ENCODE measurements around the gene NARF. TPM values are rescaled to one million over a fixed set of nuclear protein-coding genes. Genes with fewer than 3 reads are reported as not detected.
A peak's percentile ranks its signal among the peaks of the same experiment; 100 is the strongest.
"Not testable (repeated sequence)": the region's sequence is repeated elsewhere in the genome, so short reads cannot be mapped to it uniquely, and the experiment has no call there.

Gene NARF
- total and polyA plus RNA-seq, 4 experiments from 2014 or later = 80.8 to 146 (median 88.5) TPM

DNA sequence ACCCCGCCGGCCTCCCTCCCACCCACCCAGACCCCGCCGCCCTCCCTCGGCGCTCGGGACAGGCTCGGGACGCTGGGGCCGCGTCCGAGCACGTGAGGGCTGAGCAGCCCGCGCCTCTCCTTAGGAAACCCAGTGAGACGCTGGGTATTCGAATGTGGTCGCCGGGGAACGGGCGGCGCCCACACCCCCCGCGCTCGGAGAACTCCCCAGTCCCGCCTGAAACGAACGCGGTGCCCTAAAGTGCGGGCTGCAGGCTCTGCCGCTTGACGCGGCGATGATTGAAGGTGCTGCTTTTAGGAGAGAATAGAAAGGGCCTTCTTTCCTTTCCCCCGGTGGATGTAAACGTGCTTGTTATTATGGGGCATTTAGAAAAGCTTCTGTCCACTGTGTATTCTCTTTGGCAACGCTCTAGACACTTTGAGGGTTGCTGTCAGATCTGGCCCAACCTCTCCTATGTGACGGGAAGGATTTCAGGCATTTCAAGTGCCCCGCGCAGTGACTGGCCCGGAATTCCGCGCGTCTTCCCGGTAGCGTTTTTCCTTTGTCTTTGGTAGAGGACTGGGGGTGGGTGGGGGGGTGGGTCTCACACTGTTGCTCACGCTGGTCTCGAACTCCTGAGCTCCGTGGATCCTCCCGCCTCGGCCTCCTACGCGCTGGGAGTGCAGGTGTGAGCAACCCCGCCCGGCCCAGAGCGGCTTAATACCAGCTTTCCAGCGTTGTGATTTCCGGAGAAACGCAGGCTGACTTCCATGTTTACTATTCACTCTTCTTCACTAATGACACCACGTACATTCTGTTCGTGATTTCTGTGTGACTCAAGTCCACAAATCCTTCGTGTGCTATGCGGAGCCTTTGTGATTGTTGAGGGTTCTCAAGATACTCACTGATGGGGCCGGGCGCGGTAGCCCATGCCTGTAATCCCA, 39.2 kb downstream of the NARF start:
- H3K27me3 Mint-ChIP-seq = peaks cover 0 to 5% of the 10 kb centered on the region in 2 donors
- H3K27ac Mint-ChIP-seq = peak overlapping the region; percentile 89 to 96 (median 93)
- peak overlapping the region; percentile 88 to 95 (median 90) for H3K4me3 Mint-ChIP-seq
- peaks cover 12 to 34% (median 18%) of the 10 kb centered on the region in 4 donors for H3K4me1 Mint-ChIP-seq
- H3K9me3 Mint-ChIP-seq = peaks cover 0 to 5% (median 0%) of the 10 kb centered on the region in 8 donors
- H3K36me3 ChIP-seq (ENCODE audit: insufficient read depth, low read length) = no peaks in the 10 kb centered on the region
- DNase-seq = peak; percentile 51 to 63 (median 54)
- intact Hi-C loops (cut with micrococcal nuclease) = loop anchor here (1.0 to 2.0 kb wide), 5 partner anchors 22 to 79 kb away; partner anchors contain the start of genes CYBC1, FOXK2, HEXD and NARF
- peak overlapping the region; percentile 52 for H3K27ac ChIP-seq (ENCODE audit: low read depth, low read length)
- CTCF ChIA-PET (ENCODE audit: partially characterized antibody) = interaction anchor here (0.9 kb wide), 1 partner anchor 41 kb away, joined by 3 read pairs; no protein-coding TSS in a partner anchor
- peaks cover 0 to 8% of the 10 kb centered on the region in 2 donors for H3K36me3 Mint-ChIP-seq
- peaks cover 21% of the 10 kb centered on the region for H3K4me1 ChIP-seq (ENCODE audit: insufficient read depth, low read length)
- H3K4me3 ChIP-seq (ENCODE audit: low read length in 2 of 2) = peak overlapping the region in 1 of 2 donors; percentile 48
- H3K9me3 ChIP-seq (ENCODE audit: control insufficient read depth in 1 of 2, low read length in 2 of 2) = no peaks in the 10 kb centered on the region
- H3K27me3 ChIP-seq (ENCODE audit: insufficient read depth, low read length) = no peaks in the 10 kb centered on the region
- POLR2A ChIA-PET (ENCODE audit: partially characterized antibody) = interaction anchor here (1.1 to 3.7 kb wide), 8 partner anchors 16 to 200 kb away, joined by 3 to 21 read pairs (median 4); partner anchors contain the start of genes CYBC1, FOXK2 and NARF

DNA sequence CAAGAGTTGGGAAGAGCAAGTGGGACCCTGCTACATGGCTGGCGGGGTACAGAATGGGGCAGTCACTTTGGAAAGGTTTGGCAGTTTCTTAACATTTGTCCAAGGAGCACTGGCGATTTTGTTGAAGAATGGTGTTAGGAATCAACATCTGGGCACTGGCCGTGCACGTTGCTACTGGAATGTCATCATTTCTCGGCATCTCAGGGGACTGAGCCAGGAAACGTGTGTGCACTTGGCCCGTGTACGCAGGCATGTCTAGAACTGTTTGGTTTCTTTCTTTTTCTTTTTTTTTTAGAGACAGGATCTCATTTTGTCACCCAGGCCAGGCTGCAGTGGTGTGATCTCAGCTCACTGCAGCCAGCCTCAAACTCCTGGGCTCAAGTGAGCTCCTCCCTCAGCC, 43.7 kb downstream of the NARF start:
- H3K4me3 ChIP-seq (ENCODE audit: low read length in 2 of 2) = no peak overlapping the region
- Mint-ChIP-seq H3K36me3 (peaks cover 0 to 3% of the 10 kb centered on the region in 2 donors), H3K4me3 (no peak overlapping the region), H3K27ac (no peak overlapping the region), H3K9me3 (no peaks in the 10 kb centered on the region), H3K4me1 (peaks cover 9 to 10% (median 10%) of the 10 kb centered on the region in 4 donors), H3K27me3 (no peaks in the 10 kb centered on the region)
- intact Hi-C loops (cut with micrococcal nuclease) = no loop called here
- CTCF ChIA-PET (ENCODE audit: partially characterized antibody) = no interaction called here
- no peaks in the 10 kb centered on the region for H3K36me3 ChIP-seq (ENCODE audit: insufficient read depth, low read length)
- no peaks in the 10 kb centered on the region for H3K9me3 ChIP-seq (ENCODE audit: control insufficient read depth in 1 of 2, low read length in 2 of 2)
- peaks cover 5% of the 10 kb centered on the region for H3K4me1 ChIP-seq (ENCODE audit: insufficient read depth, low read length)
- H3K27ac ChIP-seq (ENCODE audit: low read depth, low read length) = no peak overlapping the region
- POLR2A ChIA-PET (ENCODE audit: partially characterized antibody) = no interaction called here
- DNase-seq = no peak
- H3K27me3 ChIP-seq (ENCODE audit: insufficient read depth, low read length) = no peaks in the 10 kb centered on the region

DNA sequence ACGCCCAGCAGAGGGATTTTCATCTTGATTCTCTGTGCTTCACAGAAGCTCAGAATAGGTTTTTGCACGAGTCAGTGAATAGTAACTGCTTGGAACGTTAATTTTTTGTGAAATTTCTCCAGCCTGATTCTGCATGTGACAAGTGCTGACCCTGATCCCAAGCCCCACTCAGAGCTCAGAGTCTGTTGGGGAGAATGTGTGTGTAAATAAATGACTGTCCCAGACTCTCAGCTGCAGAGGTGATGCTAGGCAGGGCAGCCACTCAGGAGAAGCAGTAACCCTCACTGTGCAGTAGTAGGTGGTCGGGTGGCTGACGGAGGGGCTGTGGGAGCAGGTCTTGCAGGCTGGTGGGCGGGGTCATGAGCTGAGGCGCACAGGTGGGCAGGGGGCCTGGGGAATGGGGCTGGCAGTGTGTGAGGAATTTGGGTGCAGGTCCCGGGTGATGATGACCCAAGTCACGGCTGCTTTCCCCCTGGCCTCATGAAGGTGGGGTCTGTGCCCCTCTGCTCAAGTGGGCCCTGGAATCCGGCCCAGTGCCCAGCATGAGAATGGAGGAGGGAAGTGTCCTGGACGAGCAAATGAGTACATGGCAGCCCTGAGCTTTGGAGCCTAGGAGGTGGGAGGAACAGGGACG, 44.7 kb downstream of the NARF start:
- no peak overlapping the region for H3K27ac Mint-ChIP-seq
- Histone ChIP-seq H3K27me3 (ENCODE audit: insufficient read depth, low read length) (no peaks in the 10 kb centered on the region), H3K36me3 (ENCODE audit: insufficient read depth, low read length) (no peaks in the 10 kb centered on the region), H3K9me3 (ENCODE audit: control insufficient read depth in 1 of 2, low read length in 2 of 2) (no peaks in the 10 kb centered on the region), H3K27ac (ENCODE audit: low read depth, low read length) (no peak overlapping the region), H3K4me3 (ENCODE audit: low read length in 2 of 2) (no peak overlapping the region), H3K4me1 (ENCODE audit: insufficient read depth, low read length) (peaks cover 2% of the 10 kb centered on the region)
- DNase-seq = no peak
- H3K4me1 Mint-ChIP-seq = peaks cover under 1 to 5% (median 3%) of the 10 kb centered on the region in 4 donors
- ChIA-PET CTCF (ENCODE audit: partially characterized antibody) (interaction anchor here (1.7 kb wide), 1 partner anchor 10 kb away, joined by 4 read pairs; no protein-coding TSS in a partner anchor), POLR2A (ENCODE audit: partially characterized antibody) (no interaction called here)
- H3K9me3 Mint-ChIP-seq = no peaks in the 10 kb centered on the region
- H3K36me3 Mint-ChIP-seq = no peaks in the 10 kb centered on the region
- no peak overlapping the region for H3K4me3 Mint-ChIP-seq
- no peaks in the 10 kb centered on the region for H3K27me3 Mint-ChIP-seq
- intact Hi-C loops (cut with micrococcal nuclease) = no loop called here

DNA sequence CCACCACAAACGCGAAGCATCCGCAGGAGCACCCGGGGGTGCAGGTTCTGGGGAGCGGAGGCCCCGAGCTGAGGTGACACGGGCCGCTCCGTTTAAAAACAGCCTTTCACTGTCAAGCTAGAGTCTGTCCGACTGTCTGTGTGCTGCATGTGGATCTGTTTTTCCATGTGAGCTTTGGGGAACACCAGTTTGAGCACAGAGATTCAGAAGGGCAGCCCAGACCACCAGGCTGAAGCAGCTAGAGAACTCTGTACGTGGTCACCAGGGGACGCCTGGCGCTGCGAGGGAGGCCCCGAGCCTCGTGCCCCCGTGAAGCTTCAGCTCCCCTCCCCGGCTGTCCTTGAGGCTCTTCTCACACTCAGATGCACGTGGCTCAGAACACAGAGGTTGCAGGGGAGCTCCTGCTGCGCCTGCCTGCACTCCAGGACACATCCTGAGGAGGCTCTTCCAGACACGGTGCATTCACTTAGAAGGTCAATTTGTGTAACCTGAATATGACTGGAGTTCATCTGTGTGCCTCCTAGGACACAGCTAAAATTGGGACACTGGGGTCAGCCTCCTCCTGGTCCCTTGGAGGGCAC, 45.3 kb downstream of the NARF start:
- peaks cover 0 to 5% (median 2%) of the 10 kb centered on the region in 4 donors for H3K4me1 Mint-ChIP-seq
- no peaks in the 10 kb centered on the region for H3K9me3 Mint-ChIP-seq
- ChIA-PET POLR2A (ENCODE audit: partially characterized antibody) (no interaction called here), CTCF (ENCODE audit: partially characterized antibody) (interaction anchor here (1.7 kb wide), 1 partner anchor 11 kb away, joined by 4 read pairs; no protein-coding TSS in a partner anchor)
- no peak for DNase-seq
- H3K27me3 Mint-ChIP-seq = no peaks in the 10 kb centered on the region
- intact Hi-C loops (cut with micrococcal nuclease) = no loop called here
- H3K27ac ChIP-seq (ENCODE audit: low read depth, low read length) = no peak overlapping the region
- H3K27me3 ChIP-seq (ENCODE audit: insufficient read depth, low read length) = no peaks in the 10 kb centered on the region
- H3K9me3 ChIP-seq (ENCODE audit: control insufficient read depth in 1 of 2, low read length in 2 of 2) = no peaks in the 10 kb centered on the region
- H3K36me3 ChIP-seq (ENCODE audit: insufficient read depth, low read length) = no peaks in the 10 kb centered on the region
- no peak overlapping the region for H3K4me3 ChIP-seq (ENCODE audit: low read length in 2 of 2)
- no peak overlapping the region for H3K4me3 Mint-ChIP-seq
- H3K4me1 ChIP-seq (ENCODE audit: insufficient read depth, low read length) = no peaks in the 10 kb centered on the region
- H3K27ac Mint-ChIP-seq = no peak overlapping the region
- no peaks in the 10 kb centered on the region for H3K36me3 Mint-ChIP-seq

DNA sequence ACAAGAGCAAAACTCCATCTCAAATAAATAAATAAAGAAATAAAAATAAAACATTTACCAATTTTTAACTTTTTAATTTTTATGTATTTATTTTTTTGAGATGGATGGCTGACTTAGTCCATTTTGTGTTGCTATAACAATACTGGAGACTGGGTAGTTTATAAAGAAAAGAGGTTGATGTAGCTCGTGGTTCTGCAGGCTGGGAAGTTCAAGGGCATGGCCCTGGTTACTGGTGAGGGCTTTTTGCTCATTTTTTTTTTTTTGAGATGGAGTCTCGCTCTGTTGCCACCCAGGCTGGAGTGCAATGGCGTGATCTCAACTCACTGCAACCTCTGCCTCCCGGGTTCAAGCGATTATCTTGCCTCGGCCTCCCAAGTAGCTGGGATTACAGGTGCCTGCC, 46.8 kb downstream of the NARF start:
- no peak overlapping the region for H3K27ac ChIP-seq (ENCODE audit: low read depth, low read length)
- H3K4me1 ChIP-seq (ENCODE audit: insufficient read depth, low read length) = no peaks in the 10 kb centered on the region
- H3K9me3 ChIP-seq (ENCODE audit: control insufficient read depth in 1 of 2, low read length in 2 of 2) = no peaks in the 10 kb centered on the region
- CTCF ChIA-PET (ENCODE audit: partially characterized antibody) = interaction anchor here (0.9 kb wide), 1 partner anchor 46 kb away, joined by 3 read pairs; no protein-coding TSS in a partner anchor
- POLR2A ChIA-PET (ENCODE audit: partially characterized antibody) = no interaction called here
- Mint-ChIP-seq H3K4me1 (peaks cover 0 to 3% (median 1%) of the 10 kb centered on the region in 4 donors), H3K4me3 (no peak overlapping the region), H3K9me3 (no peaks in the 10 kb centered on the region), H3K27ac (no peak overlapping the region), H3K36me3 (no peaks in the 10 kb centered on the region), H3K27me3 (no peaks in the 10 kb centered on the region)
- no peak for DNase-seq
- H3K36me3 ChIP-seq (ENCODE audit: insufficient read depth, low read length) = no peaks in the 10 kb centered on the region
- H3K27me3 ChIP-seq (ENCODE audit: insufficient read depth, low read length) = no peaks in the 10 kb centered on the region
- intact Hi-C loops (cut with micrococcal nuclease) = no loop called here
- no peak overlapping the region for H3K4me3 ChIP-seq (ENCODE audit: low read length in 2 of 2)

DNA sequence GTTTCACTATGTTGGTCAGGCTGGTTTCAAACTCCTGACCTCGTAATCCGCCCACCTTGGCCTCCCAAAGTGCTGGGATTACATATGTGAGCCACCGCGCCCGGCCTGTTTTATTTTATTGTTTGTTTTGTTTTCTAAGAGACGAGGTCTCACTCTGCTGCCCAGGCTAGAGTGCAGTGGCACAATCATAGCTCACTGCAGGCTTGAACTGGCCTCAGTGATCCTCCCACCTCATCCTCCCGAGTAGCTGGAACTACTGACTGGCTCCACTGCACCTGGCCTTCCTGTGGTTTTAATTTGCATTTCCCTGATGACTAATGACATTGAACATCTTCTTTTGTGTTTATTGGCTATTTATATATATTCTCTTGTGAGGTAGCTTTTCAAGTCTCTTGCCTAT, 47.9 kb downstream of the NARF start:
- H3K27me3 ChIP-seq (ENCODE audit: insufficient read depth, low read length); H3K4me1 Mint-ChIP-seq; H3K4me3 Mint-ChIP-seq; H3K4me1 ChIP-seq (ENCODE audit: insufficient read depth, low read length); H3K27me3 Mint-ChIP-seq; intact Hi-C loops (cut with micrococcal nuclease); DNase-seq; H3K36me3 Mint-ChIP-seq; H3K27ac ChIP-seq (ENCODE audit: low read depth, low read length); POLR2A ChIA-PET (ENCODE audit: partially characterized antibody); H3K9me3 ChIP-seq (ENCODE audit: control insufficient read depth in 1 of 2, low read length in 2 of 2); H3K4me3 ChIP-seq (ENCODE audit: low read length in 2 of 2); H3K36me3 ChIP-seq (ENCODE audit: insufficient read depth, low read length); H3K9me3 Mint-ChIP-seq: not testable (repeated sequence)
- CTCF ChIA-PET (ENCODE audit: partially characterized antibody) = interaction anchor here (0.9 kb wide), 1 partner anchor 45 kb away, joined by 3 read pairs; no protein-coding TSS in a partner anchor
- peak overlapping the region in 2 of 7 donors; percentile 25 to 38 for H3K27ac Mint-ChIP-seq

All from CD4-positive, alpha-beta memory T cell (primary cell).